CD4-positive, alpha-beta T cell treated with Interferon gamma for 1 hour (primary cell): ENCODE data around the gene ASAP3.

Experiments used
- DNase-seq: peaks from one replicate; pipeline ENCODE4 v3.0.0-alpha.2; 2020

The ASAP3 gene

GRCh38 chr1:23477359-23478144 lies 6.4 kb downstream of the ASAP3 start:
- no peak for DNase-seq

GRCh38 chr1:23475641-23476040 lies 8.3 kb downstream of the ASAP3 start:
- no peak for DNase-seq

- no peak for DNase-seq
These were observed 8.8 kb downstream of the ASAP3 start for GRCh38 chr1:23475134-23475628.

GRCh38 chr1:23473037-23473800 lies 10.8 kb downstream of the ASAP3 start:
- DNase-seq: no peak

GRCh38 chr1:23472351-23473036 lies 11.5 kb downstream of the ASAP3 start:
- no peak for DNase-seq

GRCh38 chr1:23471473-23472075 lies 12.4 kb downstream of the ASAP3 start:
- DNase-seq: no peak

- no peak for DNase-seq
These were observed 13.5 kb downstream of the ASAP3 start for GRCh38 chr1:23470282-23471070.

GRCh38 chr1:23469372-23469982 lies 14.5 kb downstream of the ASAP3 start:
- DNase-seq: no peak

- DNase-seq: no peak
These were observed 17.5 kb downstream of the ASAP3 start for GRCh38 chr1:23466423-23466989.

- DNase-seq: no peak
These were observed 20.7 kb downstream of the ASAP3 start for GRCh38 chr1:23463286-23463685.

- DNase-seq: no peak
These were observed 21.2 kb downstream of the ASAP3 start for GRCh38 chr1:23462766-23463165.

- DNase-seq: no peak
These were observed 22.9 kb downstream of the ASAP3 start for GRCh38 chr1:23461050-23461449.

GRCh38 chr1:23460519-23460918 lies 23.5 kb downstream of the ASAP3 start:
- DNase-seq: no peak

GRCh38 chr1:23459338-23459757 lies 24.6 kb downstream of the ASAP3 start:
- DNase-seq: no peak

GRCh38 chr1:23456226-23456625 lies 27.8 kb downstream of the ASAP3 start:
- DNase-seq: no peak

- DNase-seq: no peak
These were observed 30.5 kb downstream of the ASAP3 start for GRCh38 chr1:23453455-23454000.

GRCh38 chr1:23452011-23452411 lies 32.0 kb downstream of the ASAP3 start:
- DNase-seq: peak; percentile 11

GRCh38 chr1:23451441-23451840 lies 32.5 kb downstream of the ASAP3 start:
- no peak for DNase-seq

GRCh38 chr1:23450894-23451293 lies 33.1 kb downstream of the ASAP3 start:
- no peak for DNase-seq

GRCh38 chr1:23449958-23450357 lies 34.0 kb downstream of the ASAP3 start:
- DNase-seq: no peak

GRCh38 chr1:23449306-23449705 lies 34.7 kb downstream of the ASAP3 start:
- no peak for DNase-seq
